HepG2 (cell line): ENCODE data around the gene JUND. TPM values are rescaled to one million over a fixed set of nuclear protein-coding genes. Genes with fewer than 3 reads are reported as not detected.

Experiments
- ATAC-seq: fragments of 200-7000 bp; cut with Tn5 transposase; 3 replicates; pipeline ENCODE4 v1.9.1; 2020; ENCODE audit warnings: mild to moderate bottlenecking, moderate library complexity
- BruUV-seq: library from RNA; stranded (reverse); fragments of 400-500 nt; replicated peaks from 2 replicates; lab custom pipeline; 2021; lab: Mats Ljungman, UMichigan
- CTCF ChIA-PET: fragments of 300-600 bp; formaldehyde crosslinking; extraction: SDS; loops from one replicate; lab custom pipeline; 2021; ENCODE audit warnings: low total read pairs, inconsistent platforms, low intra/inter-chr PET ratio; lab: Yijun Ruan, JAX
- POLR2A ChIA-PET: fragments of 350-600 bp; sonication (Branson Sonifier 250); formaldehyde crosslinking; loops from one replicate; lab custom pipeline; 2020; ENCODE audit warnings: antibody characterized with exemption, inconsistent platforms; lab: Yijun Ruan, JAX
- DNase-seq: peaks from one replicate; pipeline ENCODE4 v3.0.0-alpha.2; 2015; ENCODE audit warnings: low spot score
- FAIRE-seq: peaks from 3 replicates; lab custom pipeline; 2011; peaks lifted over from hg19 to GRCh38; lab: Jason Lieb, UNC
- H2AFZ ChIP-seq: one replicate; pipeline ENCODE4 v1.6.1; 2011; ENCODE audit warnings: low read length, inconsistent platforms
- H3K27ac ChIP-seq: fragments of 300-600 bp; 3 replicates; pipeline ENCODE4 v1.8.0; 2011; ENCODE audit warnings: mixed run types, mild to moderate bottlenecking, mixed read lengths, low read length, inconsistent platforms; ENCODE audit not compliant: insufficient read depth; ENCODE audit errors: extremely low read length
- H3K27me3 ChIP-seq, 2 experiments: fragments of 200-600 bp in 1 of 2; 2 replicates in 1 of 2; 3 replicates in 1 of 2; pipeline versions ENCODE4 v1.6.0 to v1.8.0; 2011; ENCODE audit warnings: low read length in 2 of 2, mild to moderate bottlenecking in 2 of 2, moderate library complexity in 2 of 2, inconsistent platforms in 1 of 2; ENCODE audit not compliant: insufficient read depth in 2 of 2, control insufficient read depth in 1 of 2
- H3K36me3 ChIP-seq, 2 experiments: fragments of 200-600 bp in 1 of 2; replicated peaks in 1 of 2; 2 replicates in 1 of 2; 3 replicates in 1 of 2; pipeline versions ENCODE4 v1.5.1 to v1.8.0; 2011; ENCODE audit warnings: low read length in 2 of 2, inconsistent platforms in 1 of 2; ENCODE audit not compliant: insufficient read depth in 2 of 2, control insufficient read depth in 1 of 2
- H3K4me1 ChIP-seq: 2 replicates; pipeline ENCODE4 v1.5.1; 2012; ENCODE audit warnings: low read length, inconsistent platforms; ENCODE audit not compliant: insufficient read depth
- H3K4me2 ChIP-seq: 2 replicates; pipeline ENCODE4 v1.6.0; 2011; ENCODE audit warnings: low read depth, low read length, inconsistent platforms
- H3K4me3 ChIP-seq, 3 experiments: fragments of 200-600 bp in 1 of 3; sonication (generic), shearing (Covaris generic) in 1 of 3; replicated peaks in 1 of 3; 2 replicates each; pipeline ENCODE4 v1.5.1; 2011 to 2016; ENCODE audit warnings: low read length in 3 of 3, inconsistent platforms in 2 of 3, low read depth in 2 of 3, mild to moderate bottlenecking in 2 of 3, control low read depth in 1 of 3, mixed read lengths in 1 of 3; ENCODE audit not compliant: insufficient read depth in 1 of 3
- H3K79me2 ChIP-seq: one replicate; pipeline ENCODE4 v1.6.1; 2011; ENCODE audit warnings: low read length, inconsistent platforms; ENCODE audit not compliant: insufficient read depth
- H3K9ac ChIP-seq: 2 replicates; pipeline ENCODE4 v1.6.0; 2011; ENCODE audit warnings: mild to moderate bottlenecking, low read depth, low read length, inconsistent platforms; ENCODE audit not compliant: insufficient read depth
- H3K9me3 ChIP-seq: 2 replicates; pipeline ENCODE4 v1.5.1; 2012; ENCODE audit warnings: mild to moderate bottlenecking, low read length
- H4K20me1 ChIP-seq: 2 replicates; pipeline ENCODE4 v1.6.0; 2011; ENCODE audit warnings: inconsistent platforms, mild to moderate bottlenecking, low read length, moderate library complexity; ENCODE audit not compliant: insufficient read depth
- CENPBD1 ChIP-seq: sonication (generic); formaldehyde crosslinking; IDR thresholded peaks from 2 replicates; pipeline ENCODE4 v1.8.0; 2022; ENCODE audit warnings: missing genetic modification reagents, low read depth, mild to moderate bottlenecking, borderline replicate concordance
- CTCF ChIP-seq: sonication (generic); formaldehyde crosslinking; IDR thresholded peaks from 2 replicates; pipeline ENCODE4 v1.5.0; 2020; ENCODE audit warnings: mild to moderate bottlenecking, missing genetic modification reagents, moderate library complexity
- ELF3 ChIP-seq: IDR thresholded peaks from 2 replicates; pipeline ENCODE4 v1.6.1; 2016; ENCODE audit warnings: missing genetic modification reagents, missing compliant biosample characterization
- MED13 ChIP-seq: sonication (generic); formaldehyde crosslinking; IDR thresholded peaks from 2 replicates; pipeline ENCODE4 v1.5.0; 2020; ENCODE audit warnings: missing genetic modification reagents
- MZF1 ChIP-seq: sonication (generic); formaldehyde crosslinking; IDR thresholded peaks from 2 replicates; pipeline ENCODE4 v1.8.1; 2023; ENCODE audit warnings: mild to moderate bottlenecking, missing genetic modification reagents, borderline replicate concordance
- POGZ ChIP-seq: sonication (generic); formaldehyde crosslinking; IDR thresholded peaks from 2 replicates; pipeline ENCODE4 v1.4.0; 2020; ENCODE audit warnings: mild to moderate bottlenecking, missing genetic modification reagents
- RFX3 ChIP-seq: IDR thresholded peaks from 2 replicates; pipeline ENCODE4 v1.6.1; 2016; ENCODE audit warnings: missing biosample characterization, missing genetic modification reagents
- SKI ChIP-seq: fragments of 450-650 bp; IDR thresholded peaks from one replicate; pipeline ENCODE4 v1.6.1; 2018; ENCODE audit warnings: mild to moderate bottlenecking; ENCODE audit not compliant: partially characterized antibody
- THAP8 ChIP-seq: sonication (generic); formaldehyde crosslinking; IDR thresholded peaks from 2 replicates; pipeline ENCODE4 v1.5.1; 2020; ENCODE audit warnings: missing genetic modification reagents, mild to moderate bottlenecking, borderline replicate concordance
- UBTF ChIP-seq: sonication (generic); formaldehyde crosslinking; IDR thresholded peaks from 2 replicates; pipeline ENCODE4 v1.4.0; 2020; ENCODE audit warnings: mild to moderate bottlenecking, missing genetic modification reagents
- ZBTB25 ChIP-seq: IDR thresholded peaks from 2 replicates; pipeline ENCODE4 v1.6.1; 2018; ENCODE audit warnings: missing genetic modification reagents
- ZNF143 ChIP-seq: sonication (generic); formaldehyde crosslinking; IDR thresholded peaks from 2 replicates; pipeline ENCODE4 v1.4.0; 2020; ENCODE audit warnings: missing genetic modification reagents
- ZNF256 ChIP-seq: sonication (generic); formaldehyde crosslinking; conservative IDR thresholded peaks from 2 replicates; pipeline ENCODE4 v1.4.0; 2020; ENCODE audit warnings: missing genetic modification reagents
- ZNF441 ChIP-seq: sonication (generic); formaldehyde crosslinking; IDR thresholded peaks from 2 replicates; pipeline ENCODE4 v1.7.0; 2021; ENCODE audit warnings: missing genetic modification reagents, borderline replicate concordance
- ZNF501 ChIP-seq: sonication (generic); formaldehyde crosslinking; IDR thresholded peaks from 2 replicates; pipeline ENCODE4 v1.5.1; 2020; ENCODE audit warnings: mild to moderate bottlenecking, moderate library complexity, missing genetic modification reagents
- ZNF546 ChIP-seq: sonication (generic); formaldehyde crosslinking; conservative IDR thresholded peaks from 2 replicates; pipeline ENCODE4 v1.8.1; 2023; ENCODE audit warnings: mild to moderate bottlenecking, missing genetic modification reagents
- ZNF781 ChIP-seq: sonication (generic); formaldehyde crosslinking; IDR thresholded peaks from 2 replicates; pipeline ENCODE4 v1.5.1; 2020; ENCODE audit warnings: borderline replicate concordance, mild to moderate bottlenecking, missing genetic modification reagents; ENCODE audit errors: not compliant biosample characterization
- WGBS: methylation state at CpG from one replicate; pipeline ENCODE4 v1.1.6; 2017; ENCODE audit warnings: low lambda C conversion rate; 5-methylcytosine and 5-hydroxymethylcytosine counted together
- in situ Hi-C: cut with HindIII; loops from 2 replicates; pipeline ENCODE4 v1.10.0; 2017; ENCODE audit warnings: low pct_unique_long_range_greater_than_20kb; ENCODE audit not compliant: extremely low pct_ligation_motif_present
- intact Hi-C: fragments of 100-400 bp; cut with micrococcal nuclease; formaldehyde crosslinking; loops from one replicate; pipeline ENCODE4 v1.10.0; 2022; ENCODE audit not compliant: unreplicated experiment
- polyA plus RNA-seq, 8 experiments: library from polyadenylated mRNA; depleted of rRNA in 3 of 8; stranded (reverse) in 7 of 8; unstranded in 1 of 8; fragments of >200 nt; fragmentation: Illumina TruSeq in 4 of 8; extraction: Trizol in 4 of 8; gene quantifications; 2 replicates each; pipeline versions ENCODE4 v1.2.1 to v1.2.3, GENCODE V29; 2011 to 2016; ENCODE audit warnings: low read depth in 4 of 8, missing spikeins in 1 of 8, mixed read lengths in 1 of 8; ENCODE audit not compliant: insufficient read depth in 1 of 8
- total RNA-seq, 5 experiments: library from RNA; depleted of rRNA; stranded (reverse); fragments of >200 nt; fragmentation: Illumina TruSeq; extraction: Trizol; gene quantifications; 2 replicates each; pipeline ENCODE4 v1.2.3, GENCODE V29; 2016; ENCODE audit warnings: low read depth in 1 of 5

The JUND gene
- total and polyA plus RNA-seq, 2 of the 13 experiments (the other 11 are each of a cell fraction or from before 2014, with no cell fraction given), result 41.2 to 59.8 TPM

- CTCF ChIA-PET, result interaction anchor here (0.9 kb wide), 1 partner anchor 120 kb away, joined by 3 read pairs; no protein-coding TSS in a partner anchor
- WGBS, result 28% methylated on average over 10 of the region's 46 CpGs
- POLR2A ChIA-PET, result interaction anchor here (0.6 to 1.3 kb wide), 3 partner anchors 9 to 49 kb away, joined by 3 to 5 read pairs (median 3); partner anchors contain the start of gene MPV17L2
- Histone ChIP-seq H3K4me2 (peak overlapping the region; percentile 12; the same call in 1 of the 2 replicates), H3K4me1 (peaks cover 20% of the 10 kb centered on the region), H3K9me3 (no peaks in the 10 kb centered on the region), H3K27ac (no peak overlapping the region), H2AFZ (no peak overlapping the region), H3K9ac (no peak overlapping the region), H3K4me3 (peak overlapping the region in 1 of 3 experiments; percentile 32; a peak in 1 of 6 replicates), H3K27me3 (peaks cover 0 to 4% of the 10 kb centered on the region in 2 experiments; a peak in 2 of 5 replicates), H3K36me3 (no peaks in the 10 kb centered on the region), H4K20me1 (no peaks in the 10 kb centered on the region; the same call in 1 of the 2 replicates), H3K79me2 (no peaks in the 10 kb centered on the region)
- intact Hi-C loops (no loop called here), in situ Hi-C loops (no loop called here)
- FAIRE-seq (no peak), DNase-seq (no peak), ATAC-seq (peak; percentile 79)
- BruUV-seq, result no TSS peak
- TF ChIP-seq UBTF (CRISPR knock-in tag), result no peak
- no peak for TF ChIP-seq ZNF256 (CRISPR knock-in tag)
- TF ChIP-seq MED13 (CRISPR knock-in tag), result no peak
- no peak for TF ChIP-seq ZNF546 (CRISPR knock-in tag)
- TF ChIP-seq ZNF441 (CRISPR knock-in tag), result peak; percentile 97
- no peak for TF ChIP-seq RFX3 (CRISPR knock-in tag)
- TF ChIP-seq THAP8, result no peak
- TF ChIP-seq ZNF501 (CRISPR knock-in tag), result no peak
- TF ChIP-seq CENPBD1 (CRISPR knock-in tag), result no peak
- TF ChIP-seq SKI, result peak; percentile 13
- no peak for TF ChIP-seq ZNF781 (CRISPR knock-in tag)
- TF ChIP-seq ZNF143 (CRISPR knock-in tag), result no peak
- TF ChIP-seq MZF1 (CRISPR knock-in tag), result no peak
- TF ChIP-seq POGZ, result no peak
- TF ChIP-seq ELF3 (CRISPR knock-in tag), result no peak
- no peak for TF ChIP-seq ZBTB25 (CRISPR knock-in tag)
- TF ChIP-seq CTCF (CRISPR knock-in tag), result peak; percentile 43
These were observed 48.7 kb downstream of the JUND start for GRCh38 chr19:18232540-18233223.
